Left renal cortex interstitium (tissue), 4 donors: ENCODE measurements around the gene GALNT14. TPM values are rescaled to one million over a fixed set of nuclear protein-coding genes. Genes with fewer than 3 reads are reported as not detected.

Experiments used
- DNase-seq, 4 donors: peaks; one replicate each; pipeline ENCODE4 v3.0.0-alpha.2; 2013; ENCODE audit warnings: low read depth in 4 of 4, low spot score in 2 of 4, missing footprints in 1 of 4
- polyA plus RNA-seq, 4 donors: library from polyadenylated mRNA; unstranded; fragments of 120-200 nt; gene quantifications; one replicate each; pipeline ENCODE4 v1.2.1, GENCODE V29; 2013; ENCODE audit not compliant: insufficient read length in 4 of 4

Gene GALNT14
- polyA plus RNA-seq, 4 donors: 37.9 to 44.8 (median 40.0) TPM

- DNase-seq: no peak
Measured at GRCh38 chr2:30955516-30956132, 182.6 kb downstream of the GALNT14 start.

- DNase-seq: no peak
Measured at GRCh38 chr2:30950339-30950738, 187.9 kb downstream of the GALNT14 start.

- DNase-seq: no peak
Measured at GRCh38 chr2:30949435-30949834, 188.8 kb downstream of the GALNT14 start.

- no peak for DNase-seq
Measured at GRCh38 chr2:30948857-30949256, 189.4 kb downstream of the GALNT14 start.

GRCh38 chr2:30948130-30948529 lies 190.1 kb downstream of the GALNT14 start:
- DNase-seq: no peak

- DNase-seq: no peak
Measured at GRCh38 chr2:30947686-30948085, 190.6 kb downstream of the GALNT14 start.

GRCh38 chr2:30942419-30942818 lies 195.8 kb downstream of the GALNT14 start:
- DNase-seq: no peak

- peak in 2 of 4 donors; percentile 24 to 31 for DNase-seq
Measured at GRCh38 chr2:30940839-30941238, 197.4 kb downstream of the GALNT14 start.

GRCh38 chr2:30939364-30939763 lies 198.9 kb downstream of the GALNT14 start:
- DNase-seq: no peak

- no peak for DNase-seq
Measured at GRCh38 chr2:30938196-30938595, 200.0 kb downstream of the GALNT14 start.

GRCh38 chr2:30936977-30937376 lies 201.3 kb downstream of the GALNT14 start:
- DNase-seq: no peak

- DNase-seq: no peak
Measured at GRCh38 chr2:30935795-30936194, 202.4 kb downstream of the GALNT14 start.

- no peak for DNase-seq
Measured at GRCh38 chr2:30934066-30934465, 204.2 kb downstream of the GALNT14 start.

- no peak for DNase-seq
Measured at GRCh38 chr2:30933496-30933895, 204.7 kb downstream of the GALNT14 start.

- DNase-seq: no peak
Measured at GRCh38 chr2:30932870-30933269, 205.4 kb downstream of the GALNT14 start.

GRCh38 chr2:30931841-30932407 lies 206.3 kb downstream of the GALNT14 start:
- DNase-seq: no peak

- no peak for DNase-seq
Measured at GRCh38 chr2:30930716-30931115, 207.5 kb downstream of the GALNT14 start.

- DNase-seq: no peak
Measured at GRCh38 chr2:30927465-30928075, 210.7 kb downstream of the GALNT14 start.

GRCh38 chr2:30926606-30927005 lies 211.6 kb downstream of the GALNT14 start:
- no peak for DNase-seq

GRCh38 chr2:30923623-30924022 lies 214.6 kb downstream of the GALNT14 start:
- no peak for DNase-seq

- no peak for DNase-seq
Measured at GRCh38 chr2:30920511-30920910, 217.7 kb downstream of the GALNT14 start.

GRCh38 chr2:30915486-30915885 lies 222.8 kb downstream of the GALNT14 start:
- peak in 2 of 4 donors; percentile 14 to 20 for DNase-seq
